Urinary bladder (tissue), 4 donors: ENCODE results near the gene FBXL3. TPM values are rescaled to one million over a fixed set of nuclear protein-coding genes. Genes with fewer than 3 reads are reported as not detected.

Experiments used
- DNase-seq: peaks from one replicate; pipeline ENCODE4 v3.0.0-alpha.2; 2015; ENCODE audit errors: extremely low spot score
- H3K27ac ChIP-seq: one replicate; pipeline ENCODE4 v1.5.1; 2013; ENCODE audit warnings: low read depth, mild to moderate bottlenecking, moderate library complexity
- H3K36me3 ChIP-seq: one replicate; pipeline ENCODE4 v1.6.1; 2013; ENCODE audit warnings: mild to moderate bottlenecking, moderate library complexity; ENCODE audit not compliant: insufficient read depth
- H3K4me1 ChIP-seq: one replicate; pipeline ENCODE4 v1.6.1; 2013; ENCODE audit warnings: mild to moderate bottlenecking, moderate library complexity; ENCODE audit not compliant: insufficient read depth
- H3K4me3 ChIP-seq: one replicate; pipeline ENCODE4 v1.5.1; 2013; ENCODE audit warnings: low read depth, low read length
- WGBS: extraction: QIAGEN DNeasy Blood & Tissue Kit; methylation state at CpG from one replicate; pipeline ENCODE4 v1.1.7; 2013; 5-methylcytosine and 5-hydroxymethylcytosine counted together
- polyA plus RNA-seq: library from polyadenylated mRNA; stranded (reverse); fragments of 200-250 nt; gene quantifications from one replicate; pipeline ENCODE4 v1.2.3, GENCODE V29; 2013
- total RNA-seq: library from RNA; depleted of rRNA; stranded (reverse); fragments of >200 nt; gene quantifications from one replicate; pipeline ENCODE4 v1.2.3, GENCODE V29; 2014
- donor health status: healthy with polysubstance abuse.
- donor health status: healthy.

Gene FBXL3
- total and polyA plus RNA-seq, 2 donors = 33.0 to 122 TPM

DNA sequence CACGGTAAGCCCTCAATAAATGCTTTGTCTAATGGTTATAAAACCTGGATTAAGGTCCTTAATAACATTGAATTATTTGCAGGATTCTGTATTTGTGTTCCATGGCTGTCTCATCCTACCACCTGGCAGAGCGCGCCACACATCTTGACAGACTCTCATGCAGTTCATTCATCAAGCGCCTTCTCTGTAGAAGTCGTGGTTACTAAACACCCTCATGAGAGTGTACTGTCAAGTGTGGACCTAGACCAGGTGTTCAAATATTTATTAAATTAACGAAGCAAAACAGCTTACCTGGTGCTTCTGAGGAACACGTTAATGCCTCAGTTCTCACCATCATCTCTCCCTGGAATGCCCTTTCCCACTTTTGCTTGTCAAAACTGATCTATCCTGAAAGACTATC, 13.1 kb upstream of the FBXL3 start:
- Histone ChIP-seq H3K36me3 (no peaks in the 10 kb centered on the region), H3K4me1 (no peaks in the 10 kb centered on the region), H3K27ac (no peak overlapping the region), H3K4me3 (no peak overlapping the region)
- 93% methylated on average over 7 of the region's 7 CpGs for WGBS
- DNase-seq = no peak

GRCh38 chr13:77038907-77039480, 12.0 kb upstream of the FBXL3 start:
- Histone ChIP-seq H3K4me1 (no peaks in the 10 kb centered on the region), H3K27ac (no peak overlapping the region), H3K36me3 (no peaks in the 10 kb centered on the region), H3K4me3 (no peak overlapping the region)
- no peak for DNase-seq
- 54% methylated on average over 5 of the region's 5 CpGs for WGBS

- no peak for DNase-seq
- Histone ChIP-seq H3K36me3 (no peaks in the 10 kb centered on the region), H3K27ac (no peak overlapping the region), H3K4me1 (no peaks in the 10 kb centered on the region), H3K4me3 (no peak overlapping the region)
- 89% methylated on average over 1 of the region's 1 CpG for WGBS
Observed at GRCh38 chr13:77036279-77036678, 9.3 kb upstream of the FBXL3 start.

GRCh38 chr13:77034881-77035280, 7.9 kb upstream of the FBXL3 start:
- Histone ChIP-seq H3K27ac (no peak overlapping the region), H3K4me3 (no peak overlapping the region), H3K36me3 (no peaks in the 10 kb centered on the region), H3K4me1 (no peaks in the 10 kb centered on the region)
- 94% methylated on average over 5 of the region's 5 CpGs for WGBS
- DNase-seq = no peak

GRCh38 chr13:77033717-77034302, 6.9 kb upstream of the FBXL3 start:
- no peak overlapping the region for H3K4me3 ChIP-seq
- H3K4me1 ChIP-seq = no peaks in the 10 kb centered on the region
- DNase-seq = no peak
- no peak overlapping the region for H3K27ac ChIP-seq
- 96% methylated on average over 4 of the region's 4 CpGs for WGBS
- no peaks in the 10 kb centered on the region for H3K36me3 ChIP-seq

- WGBS = 96% methylated on average over 6 of the region's 6 CpGs
- H3K36me3 ChIP-seq = no peaks in the 10 kb centered on the region
- no peaks in the 10 kb centered on the region for H3K4me1 ChIP-seq
- no peak overlapping the region for H3K27ac ChIP-seq
- no peak for DNase-seq
- H3K4me3 ChIP-seq = no peak overlapping the region
Observed at GRCh38 chr13:77031656-77032243, 4.8 kb upstream of the FBXL3 start.

GRCh38 chr13:77029436-77029835, 2.5 kb upstream of the FBXL3 start:
- Histone ChIP-seq H3K4me3 (no peak overlapping the region), H3K27ac (no peak overlapping the region), H3K4me1 (no peaks in the 10 kb centered on the region), H3K36me3 (no peaks in the 10 kb centered on the region)
- WGBS = 85% methylated on average over 1 of the region's 1 CpG
- no peak for DNase-seq

GRCh38 chr13:77028202-77028601, 1.2 kb upstream of the FBXL3 start:
- no peak for DNase-seq
- Histone ChIP-seq H3K4me3 (no peak overlapping the region), H3K36me3 (no peaks in the 10 kb centered on the region), H3K27ac (no peak overlapping the region), H3K4me1 (no peaks in the 10 kb centered on the region)
- 71% methylated on average over 5 of the region's 5 CpGs for WGBS

DNA sequence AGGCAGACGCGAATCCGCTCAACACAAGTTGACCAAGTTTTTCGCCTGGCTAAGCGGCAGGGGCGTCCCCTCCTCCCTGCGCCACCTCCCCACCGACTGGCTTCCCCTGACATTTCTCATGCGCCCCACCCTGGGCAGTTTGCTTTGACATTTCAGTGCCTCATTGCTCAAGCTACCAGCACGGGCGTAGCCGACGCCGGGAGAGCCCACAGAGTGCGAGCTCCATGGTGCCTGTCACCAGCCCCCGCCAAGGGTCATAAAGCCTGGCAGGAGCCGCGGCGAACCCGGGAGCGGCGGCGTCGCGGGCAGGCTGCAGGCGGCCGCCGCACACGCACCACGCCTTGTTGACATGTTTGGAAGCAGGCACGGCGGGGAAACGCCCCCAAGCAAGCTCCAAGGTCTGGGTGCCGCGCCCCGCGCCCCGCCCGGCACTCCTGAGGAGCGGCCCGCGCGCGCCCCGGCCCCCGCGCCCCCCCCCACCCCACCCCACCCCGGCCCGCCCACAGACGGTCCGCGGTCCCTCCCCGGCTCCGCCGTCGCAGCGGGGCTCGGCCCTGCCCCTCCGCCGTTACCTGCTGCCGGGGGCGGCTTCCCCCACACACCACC, 601 bp downstream of the FBXL3 start:
- peak overlapping the region; percentile 100 for H3K27ac ChIP-seq
- peak overlapping the region; percentile 99 for H3K4me3 ChIP-seq
- DNase-seq = no peak
- H3K36me3 ChIP-seq = peaks cover 2% of the 10 kb centered on the region
- no peaks in the 10 kb centered on the region for H3K4me1 ChIP-seq
- under 1% methylated on average over 62 of the region's 62 CpGs for WGBS

- no peaks in the 10 kb centered on the region for H3K4me1 ChIP-seq
- WGBS = 40% methylated on average over 3 of the region's 3 CpGs
- no peak overlapping the region for H3K27ac ChIP-seq
- no peak overlapping the region for H3K4me3 ChIP-seq
- no peak for DNase-seq
- H3K36me3 ChIP-seq = peaks cover 3% of the 10 kb centered on the region
Observed at GRCh38 chr13:77022341-77022740, 4.6 kb downstream of the FBXL3 start.

- Histone ChIP-seq H3K4me3 (no peak overlapping the region), H3K27ac (no peak overlapping the region), H3K4me1 (no peaks in the 10 kb centered on the region), H3K36me3 (peaks cover 6% of the 10 kb centered on the region)
- DNase-seq = no peak
Observed at GRCh38 chr13:77019756-77020155, 7.2 kb downstream of the FBXL3 start.

DNA sequence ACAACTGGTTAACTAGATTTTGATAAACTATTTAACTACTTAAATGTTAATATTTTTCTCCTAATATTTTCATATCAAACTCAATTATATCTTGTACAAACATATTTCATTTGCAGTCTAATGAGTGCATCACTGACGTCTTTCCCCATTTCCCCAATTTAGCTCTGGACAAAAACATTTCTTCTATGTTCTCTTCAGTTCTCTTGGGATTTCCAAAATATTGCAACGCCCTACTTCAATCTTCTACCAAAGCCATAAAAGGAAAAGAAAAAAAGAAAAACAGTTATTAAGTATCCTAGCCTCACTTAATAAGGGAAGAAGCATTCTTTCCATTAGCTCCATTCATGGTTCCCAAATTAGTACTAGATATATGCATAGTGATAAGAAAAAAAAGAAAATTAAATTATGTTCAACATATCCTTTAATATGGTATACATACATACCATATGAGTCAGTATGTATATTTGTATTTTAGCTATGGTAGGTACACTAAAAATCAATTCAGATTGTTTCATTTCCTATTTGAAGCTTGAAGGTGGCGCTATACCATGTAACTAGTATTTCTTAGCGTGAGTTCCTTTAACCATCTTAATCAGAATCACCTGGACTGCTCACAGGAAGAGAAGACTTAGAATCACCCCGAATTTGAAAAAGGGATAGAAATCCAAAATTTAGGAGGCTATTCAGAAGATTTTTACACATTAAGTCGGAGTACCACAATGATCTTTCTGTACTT, 9.9 kb downstream of the FBXL3 start:
- Histone ChIP-seq H3K36me3 (peaks cover 6% of the 10 kb centered on the region), H3K27ac (no peak overlapping the region), H3K4me3 (no peak overlapping the region), H3K4me1 (no peaks in the 10 kb centered on the region)
- DNase-seq = no peak
- 90% methylated on average over 6 of the region's 6 CpGs for WGBS

DNA sequence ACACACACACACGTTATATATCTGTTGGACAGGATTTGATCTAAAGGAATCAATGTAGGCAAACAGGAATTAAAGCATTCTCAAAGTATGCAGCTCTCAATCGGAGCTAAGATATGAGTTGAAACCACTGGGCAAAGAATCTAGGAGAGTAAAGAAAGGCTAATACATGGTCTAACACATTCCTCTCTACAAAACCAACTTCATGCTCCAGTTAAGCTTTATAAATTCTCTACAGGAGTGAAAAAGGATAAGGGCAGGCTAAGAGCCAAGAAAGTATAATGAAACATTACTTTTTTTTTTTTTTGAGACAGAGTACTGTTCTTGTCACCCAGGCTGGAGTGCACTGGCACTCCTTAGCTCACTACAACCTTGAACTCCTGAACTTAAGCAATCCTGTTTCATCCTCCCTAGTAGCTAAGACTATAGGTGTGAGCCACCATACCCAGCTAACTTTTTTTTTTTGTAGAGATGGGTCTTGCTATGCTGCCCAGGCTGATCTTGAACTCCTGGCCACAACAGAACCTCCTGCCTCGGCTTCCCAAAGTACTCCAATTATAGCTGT, 10.6 kb downstream of the FBXL3 start:
- Histone ChIP-seq H3K4me1 (no peaks in the 10 kb centered on the region), H3K27ac (no peak overlapping the region), H3K4me3 (no peak overlapping the region), H3K36me3 (peaks cover 5% of the 10 kb centered on the region)
- no peak for DNase-seq
- WGBS = 77% methylated on average over 3 of the region's 3 CpGs
